ENCODE data around the gene HOXD13.

GRCh38 chr2:176117823-176118371 is 25.4 kb downstream of the HOXD13 start:
- TF ChIP-seq POLR2A (IDR thresholded peaks at IDR 0.05) (no peak), CTCF (IDR thresholded peaks at IDR 0.05 in 4 of 5, conservative IDR thresholded peaks at IDR 0.05 in 1 of 5) (no peak)

Data from gastrocnemius medialis (tissue), 4 donors.